ENCODE results near the gene RIMS4.

The RIMS4 gene

GRCh38 chr20:44830995-44831394 is 20.6 kb upstream of the RIMS4 start:
- Histone ChIP-seq H3K36me3 (ENCODE audit: insufficient read depth, low read length) (no peaks in the 10 kb centered on the region), H3K9me2 (ENCODE audit: low read depth, low read length) (no peaks in the 10 kb centered on the region), H3K4me1 (ENCODE audit: insufficient read depth, low read length, severe bottlenecking) (no peaks in the 10 kb centered on the region), H3K79me2 (ENCODE audit: insufficient read depth, low read length) (no peaks in the 10 kb centered on the region), H4K20me1 (ENCODE audit: insufficient read depth, low read length) (no peaks in the 10 kb centered on the region), H3F3A (ENCODE audit: insufficient read depth, low read length) (no peaks in the 10 kb centered on the region), H3K27me3 (ENCODE audit: insufficient read depth, low read length) (peaks cover 12% of the 10 kb centered on the region; the same call in 1 of the 2 replicates), H3K27ac (ENCODE audit: low read depth, low read length, poor library complexity, severe bottlenecking) (no peak overlapping the region), H2AFZ (ENCODE audit: low read length) (no peak overlapping the region), H3K4me3 (ENCODE audit: low read depth, low read length, poor library complexity, severe bottlenecking) (no peak overlapping the region), H3K9ac (ENCODE audit: low read length) (no peak overlapping the region), H3K9me3 (ENCODE audit: low read length) (peaks cover 3% of the 10 kb centered on the region; the same call in 1 of the 2 replicates), H3K4me2 (ENCODE audit: low read length) (no peak overlapping the region)
- TF ChIP-seq CTCF (IDR thresholded peaks at IDR 0.05; ENCODE audit: low read length) = no peak
- TF ChIP-seq EZH2 (IDR thresholded peaks at IDR 0.05; ENCODE audit: borderline replicate concordance, low read length) = no peak

- H4K20me1 ChIP-seq (ENCODE audit: insufficient read depth, low read length) = no peaks in the 10 kb centered on the region
- no peaks in the 10 kb centered on the region for H3K79me2 ChIP-seq (ENCODE audit: insufficient read depth, low read length)
- no peak overlapping the region for H3K4me2 ChIP-seq (ENCODE audit: low read length)
- H3K27ac ChIP-seq (ENCODE audit: low read depth, low read length, poor library complexity, severe bottlenecking) = no peak overlapping the region
- H3K27me3 ChIP-seq (ENCODE audit: insufficient read depth, low read length) = peaks cover 10% of the 10 kb centered on the region; the same call in 1 of the 2 replicates
- no peaks in the 10 kb centered on the region for H3K9me2 ChIP-seq (ENCODE audit: low read depth, low read length)
- H3K36me3 ChIP-seq (ENCODE audit: insufficient read depth, low read length) = no peaks in the 10 kb centered on the region
- no peaks in the 10 kb centered on the region for H3F3A ChIP-seq (ENCODE audit: insufficient read depth, low read length)
- H3K4me3 ChIP-seq (ENCODE audit: low read depth, low read length, poor library complexity, severe bottlenecking) = no peak overlapping the region
- H3K4me1 ChIP-seq (ENCODE audit: insufficient read depth, low read length, severe bottlenecking) = no peaks in the 10 kb centered on the region
- TF ChIP-seq CTCF (IDR thresholded peaks at IDR 0.05; ENCODE audit: low read length) = no peak
- no peak for TF ChIP-seq EZH2 (IDR thresholded peaks at IDR 0.05; ENCODE audit: borderline replicate concordance, low read length)
- no peak overlapping the region for H2AFZ ChIP-seq (ENCODE audit: low read length)
- peaks cover 3% of the 10 kb centered on the region; the same call in 1 of the 2 replicates for H3K9me3 ChIP-seq (ENCODE audit: low read length)
- H3K9ac ChIP-seq (ENCODE audit: low read length) = no peak overlapping the region
These were observed 20.2 kb upstream of the RIMS4 start for GRCh38 chr20:44830523-44830922.

- Histone ChIP-seq H3K4me2 (ENCODE audit: low read length) (no peak overlapping the region), H3K9me3 (ENCODE audit: low read length) (peaks cover 3% of the 10 kb centered on the region; the same call in 1 of the 2 replicates), H3K9me2 (ENCODE audit: low read depth, low read length) (no peaks in the 10 kb centered on the region), H3F3A (ENCODE audit: insufficient read depth, low read length) (no peaks in the 10 kb centered on the region), H4K20me1 (ENCODE audit: insufficient read depth, low read length) (no peaks in the 10 kb centered on the region), H3K9ac (ENCODE audit: low read length) (no peak overlapping the region), H3K27me3 (ENCODE audit: insufficient read depth, low read length) (peaks cover 5% of the 10 kb centered on the region; the same call in 1 of the 2 replicates), H3K79me2 (ENCODE audit: insufficient read depth, low read length) (no peaks in the 10 kb centered on the region), H2AFZ (ENCODE audit: low read length) (no peak overlapping the region), H3K27ac (ENCODE audit: low read depth, low read length, poor library complexity, severe bottlenecking) (no peak overlapping the region), H3K4me1 (ENCODE audit: insufficient read depth, low read length, severe bottlenecking) (no peaks in the 10 kb centered on the region), H3K4me3 (ENCODE audit: low read depth, low read length, poor library complexity, severe bottlenecking) (no peak overlapping the region), H3K36me3 (ENCODE audit: insufficient read depth, low read length) (no peaks in the 10 kb centered on the region)
- TF ChIP-seq CTCF (IDR thresholded peaks at IDR 0.05; ENCODE audit: low read length) (no peak), EZH2 (IDR thresholded peaks at IDR 0.05; ENCODE audit: borderline replicate concordance, low read length) (no peak)
These were observed 19.3 kb upstream of the RIMS4 start for GRCh38 chr20:44829688-44830087.

All from OCI-LY1 (cell line).